Ammon's horn (tissue), 1 donor: ENCODE results near the gene HELLS.
"Not testable (repeated sequence)": the region's sequence is repeated elsewhere in the genome, so short reads cannot be mapped to it uniquely, and the experiment has no call there.

ENCODE experiments used
- DNase-seq: peaks from one replicate; pipeline ENCODE4 v3.0.0-alpha.2; 2016; ENCODE audit warnings: low spot score

The HELLS gene

DNA sequence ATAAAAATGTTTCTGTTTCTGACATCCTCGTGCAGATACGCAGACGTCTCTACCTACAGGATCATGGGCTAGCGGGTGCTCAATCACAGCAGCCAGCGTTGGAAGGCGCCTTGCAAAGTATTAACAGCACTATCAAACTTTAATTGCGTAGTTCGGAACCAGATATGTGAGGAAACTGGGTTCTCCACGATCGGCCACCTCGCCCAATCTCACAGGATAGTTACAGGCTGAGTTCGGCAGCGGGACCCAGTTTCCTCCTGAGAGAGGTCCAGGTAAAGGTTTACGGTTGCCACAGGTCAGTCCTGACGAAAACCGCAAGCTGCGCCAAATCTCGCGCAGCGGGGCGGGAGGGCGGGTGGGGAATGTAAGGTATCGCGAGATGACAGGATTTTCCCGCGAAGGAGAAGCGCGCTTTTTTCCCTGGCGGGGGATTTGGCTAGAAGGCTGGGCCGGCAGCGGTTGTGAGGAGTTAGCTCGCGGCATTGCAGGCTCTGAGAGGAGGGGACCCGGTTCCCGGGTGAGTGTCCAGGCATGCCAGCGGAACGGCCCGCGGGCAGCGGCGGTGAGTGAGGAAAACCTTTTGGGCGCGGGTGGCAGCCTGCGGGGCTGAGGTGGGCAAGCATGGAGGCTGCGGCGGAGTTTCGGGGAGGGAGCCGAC lies at the start of gene HELLS:
Gene HELLS (plus strand): TSS at position 398 of the 658 bp plus-strand sequence. CDS start 134 bp downstream, at position 532.
- DNase-seq, result peak; percentile 60

- no peak for DNase-seq
Observed at GRCh38 chr10:94496010-94496409, 49.6 kb upstream of the HELLS start.

- DNase-seq, result no peak
Observed at GRCh38 chr10:94496646-94497045, 48.9 kb upstream of the HELLS start.

DNA sequence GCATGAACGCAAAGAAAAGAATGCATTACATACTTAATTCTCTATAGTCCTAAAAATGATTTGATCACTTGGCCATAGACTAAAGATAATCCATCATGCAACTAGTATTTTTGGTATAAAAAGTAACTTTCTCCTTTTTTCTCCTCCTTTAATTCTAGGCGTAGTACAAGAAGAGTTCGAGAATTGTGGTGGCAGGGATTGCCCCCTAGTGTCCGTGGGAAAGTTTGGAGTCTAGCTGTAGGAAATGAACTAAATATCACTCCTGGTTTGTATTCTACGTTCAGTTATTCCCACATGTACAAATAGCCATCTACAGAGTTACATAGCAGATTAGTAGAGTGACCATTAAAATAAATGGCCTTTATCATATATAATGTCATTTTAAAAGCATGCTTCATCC lies 45.5 kb upstream of the HELLS start:
- DNase-seq, result no peak

DNA sequence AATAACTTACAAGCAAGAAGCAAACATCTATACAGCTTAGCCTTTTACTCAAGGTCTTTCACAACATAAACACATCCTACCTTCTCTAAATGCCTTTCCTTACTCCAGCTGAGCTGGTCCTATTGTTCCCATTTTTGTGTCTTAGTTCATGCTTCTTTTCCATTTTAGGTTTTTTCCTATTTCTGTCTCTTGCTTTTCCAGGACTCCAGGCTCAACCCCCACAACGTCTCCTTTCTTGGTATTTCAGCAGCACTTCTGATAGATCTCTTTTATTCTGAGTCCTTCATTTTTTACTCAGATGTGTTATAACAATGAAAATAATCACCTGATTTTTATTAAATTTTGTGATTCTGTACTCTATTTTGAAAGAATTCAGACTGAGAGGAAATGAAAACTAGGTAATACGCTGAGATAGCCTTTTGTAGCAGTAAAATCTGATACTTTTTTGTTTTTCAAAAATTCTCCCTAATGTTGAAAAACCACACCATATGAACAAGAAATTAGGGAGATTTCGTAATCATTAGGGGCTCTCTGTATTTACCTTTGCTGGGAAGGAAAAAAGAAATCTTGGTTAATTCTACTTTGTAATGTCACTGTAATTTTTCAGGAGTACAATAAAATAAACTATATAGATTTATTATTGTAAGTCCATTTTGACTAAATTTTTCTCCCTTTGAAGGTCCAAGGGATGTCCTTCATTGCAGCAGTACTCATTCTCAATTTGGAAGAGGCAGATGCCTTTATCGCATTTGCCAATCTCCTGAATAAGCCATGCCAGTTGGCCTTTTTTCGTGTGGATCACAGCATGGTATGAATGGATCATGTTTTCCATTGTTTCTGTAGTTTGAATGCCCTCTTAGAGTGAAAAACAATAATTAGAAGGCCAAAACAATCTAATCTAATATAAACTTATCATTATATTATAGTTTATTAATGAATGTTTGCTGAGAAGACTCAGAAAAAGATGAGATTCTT lies 24.0 kb upstream of the HELLS start:
- peak; percentile 4 for DNase-seq

GRCh38 chr10:94524146-94524545 lies 21.4 kb upstream of the HELLS start:
- no peak for DNase-seq

GRCh38 chr10:94524711-94525110 lies 20.9 kb upstream of the HELLS start:
- DNase-seq, result no peak

GRCh38 chr10:94531550-94531949 lies 14.0 kb upstream of the HELLS start:
- not testable (repeated sequence) for DNase-seq

- DNase-seq, result no peak
Observed at GRCh38 chr10:94533027-94533426, 12.6 kb upstream of the HELLS start.

DNA sequence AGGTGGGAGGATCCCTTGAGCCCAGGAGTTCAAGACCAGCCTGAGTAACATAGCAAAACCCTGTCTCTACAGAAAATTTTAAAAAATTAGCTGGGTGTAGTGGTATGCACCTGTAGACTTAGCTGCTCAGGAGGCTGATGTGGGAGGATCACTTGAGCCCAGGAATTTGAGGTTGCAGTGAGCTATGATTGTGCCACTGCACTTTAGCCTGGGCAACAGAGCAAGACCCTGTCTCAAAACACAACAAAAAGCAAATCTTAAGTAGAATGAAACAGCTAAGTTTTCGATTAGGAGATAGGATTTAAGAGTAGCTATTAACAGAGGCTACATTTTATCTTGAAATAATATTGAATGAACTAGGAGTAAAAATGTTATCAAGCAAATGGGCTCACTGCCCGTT lies 3.3 kb upstream of the HELLS start:
- not testable (repeated sequence) for DNase-seq

DNA sequence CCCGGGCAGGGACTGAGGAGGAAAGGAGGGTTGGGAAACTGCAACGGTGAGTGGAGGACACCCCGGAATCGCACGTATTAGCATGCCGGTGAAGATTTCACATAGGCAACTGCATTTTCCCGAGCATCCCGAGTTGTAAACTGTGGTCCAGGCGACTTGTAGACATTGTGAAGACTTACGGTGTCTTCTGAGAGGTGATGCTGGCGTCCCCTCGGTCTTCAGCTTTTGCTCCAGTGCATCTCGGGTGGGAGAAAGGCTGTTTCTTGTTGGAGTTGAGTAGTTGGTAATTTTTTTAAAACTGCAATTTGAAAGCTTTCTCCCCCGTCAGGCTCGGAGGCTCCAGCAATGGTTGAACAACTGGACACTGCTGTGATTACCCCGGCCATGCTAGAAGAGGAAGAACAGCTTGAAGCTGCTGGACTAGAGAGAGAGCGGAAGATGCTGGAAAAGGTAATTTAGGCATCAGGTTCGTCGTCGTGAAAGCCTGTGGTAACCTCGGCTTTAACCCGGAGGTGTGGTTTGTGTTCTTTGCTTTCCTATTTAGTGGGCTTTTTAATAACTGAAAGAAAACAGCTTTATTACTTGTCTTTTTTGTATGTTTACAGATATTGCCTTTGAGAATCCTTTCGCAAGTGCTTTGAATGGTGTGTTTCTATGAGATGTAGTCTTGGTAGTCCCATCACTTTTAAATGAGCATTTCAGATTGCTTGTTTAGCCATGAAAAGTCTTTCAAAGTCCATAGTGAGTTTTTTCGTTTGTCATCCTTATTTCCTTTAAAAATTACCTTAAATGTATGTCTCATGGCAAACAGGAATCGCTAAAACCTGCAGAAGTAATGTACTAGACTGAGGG lies 687 bp downstream of the HELLS start:
- no peak for DNase-seq

DNA sequence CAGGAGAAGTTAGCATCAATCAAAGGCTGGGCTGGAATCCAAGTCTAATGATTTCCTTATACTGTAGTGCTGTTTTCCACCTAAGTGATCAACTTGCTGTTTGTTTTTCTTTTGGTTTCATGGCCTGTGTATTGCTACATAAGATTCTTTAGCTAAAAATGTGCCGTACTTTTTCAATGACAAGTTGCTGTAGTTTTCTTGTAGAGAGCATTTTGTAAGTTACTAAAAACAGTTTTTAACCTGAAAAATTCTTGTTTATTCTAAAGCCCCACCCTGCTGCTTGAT lies 1.3 kb downstream of the HELLS start:
- DNase-seq, result no peak

GRCh38 chr10:94549221-94549620 lies 3.6 kb downstream of the HELLS start:
- no peak for DNase-seq

- DNase-seq, result not testable (repeated sequence)
Observed at GRCh38 chr10:94567714-94568307, 22.2 kb downstream of the HELLS start.

DNA sequence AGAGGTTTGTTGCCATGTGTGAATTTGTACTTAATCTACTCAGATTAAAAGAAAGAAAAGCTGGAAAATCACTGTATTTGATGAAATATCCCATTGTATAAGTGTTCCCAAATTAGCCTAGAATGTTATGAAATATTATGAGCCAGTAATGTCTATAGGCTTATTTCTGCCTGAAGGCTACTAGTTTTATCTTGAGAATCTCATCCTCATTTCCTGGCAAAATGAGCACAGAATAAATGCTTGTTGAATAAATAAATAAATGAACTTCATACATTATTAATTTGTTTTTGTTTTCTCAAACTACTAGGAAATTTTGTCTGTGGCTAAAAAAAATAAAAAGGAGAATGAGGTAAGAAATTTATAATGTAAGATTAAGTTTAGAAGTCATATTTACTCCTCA lies 25.5 kb downstream of the HELLS start:
- DNase-seq, result no peak

DNA sequence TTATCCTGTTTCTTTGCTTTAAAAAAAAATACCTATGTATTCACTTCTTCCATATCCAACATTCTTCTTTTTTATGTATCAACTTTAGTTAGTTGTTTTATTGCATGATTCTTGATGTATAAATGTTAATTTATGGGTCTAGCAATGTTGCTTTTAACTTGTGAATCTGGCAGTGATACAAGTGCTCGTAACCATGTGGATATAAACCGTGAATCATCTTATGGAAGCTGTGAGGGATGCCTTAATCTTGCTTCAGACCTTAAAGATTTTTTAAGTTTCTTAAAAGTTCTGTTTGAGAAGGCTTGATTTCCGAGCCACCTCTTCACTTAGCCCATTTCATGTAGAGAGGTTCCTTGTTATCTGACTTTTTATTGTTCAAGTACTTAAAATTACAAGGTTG lies 25.9 kb downstream of the HELLS start:
- DNase-seq, result no peak

DNA sequence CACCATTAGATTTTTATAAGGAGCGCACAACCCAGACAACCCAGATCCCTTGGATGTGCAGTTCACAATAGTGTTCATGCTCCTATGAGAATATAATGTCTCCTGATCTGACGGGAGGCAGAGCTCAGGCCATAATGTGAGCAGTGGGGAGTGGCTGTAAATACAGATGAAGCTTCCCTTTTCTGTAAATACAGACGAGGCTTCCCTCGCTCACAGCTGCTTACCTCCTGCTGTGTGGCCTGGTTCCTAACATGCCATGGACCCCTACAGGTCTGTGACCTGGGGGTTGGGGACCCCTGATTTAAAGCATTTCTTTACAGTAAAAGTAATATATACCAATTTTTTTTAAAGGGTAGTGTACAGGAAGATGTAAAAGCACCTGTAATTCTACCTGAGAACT lies 33.2 kb downstream of the HELLS start:
- no peak for DNase-seq

GRCh38 chr10:94583124-94583523 lies 37.5 kb downstream of the HELLS start:
- no peak for DNase-seq

GRCh38 chr10:94591461-94592205 lies 46.0 kb downstream of the HELLS start:
- DNase-seq, result no peak

DNA sequence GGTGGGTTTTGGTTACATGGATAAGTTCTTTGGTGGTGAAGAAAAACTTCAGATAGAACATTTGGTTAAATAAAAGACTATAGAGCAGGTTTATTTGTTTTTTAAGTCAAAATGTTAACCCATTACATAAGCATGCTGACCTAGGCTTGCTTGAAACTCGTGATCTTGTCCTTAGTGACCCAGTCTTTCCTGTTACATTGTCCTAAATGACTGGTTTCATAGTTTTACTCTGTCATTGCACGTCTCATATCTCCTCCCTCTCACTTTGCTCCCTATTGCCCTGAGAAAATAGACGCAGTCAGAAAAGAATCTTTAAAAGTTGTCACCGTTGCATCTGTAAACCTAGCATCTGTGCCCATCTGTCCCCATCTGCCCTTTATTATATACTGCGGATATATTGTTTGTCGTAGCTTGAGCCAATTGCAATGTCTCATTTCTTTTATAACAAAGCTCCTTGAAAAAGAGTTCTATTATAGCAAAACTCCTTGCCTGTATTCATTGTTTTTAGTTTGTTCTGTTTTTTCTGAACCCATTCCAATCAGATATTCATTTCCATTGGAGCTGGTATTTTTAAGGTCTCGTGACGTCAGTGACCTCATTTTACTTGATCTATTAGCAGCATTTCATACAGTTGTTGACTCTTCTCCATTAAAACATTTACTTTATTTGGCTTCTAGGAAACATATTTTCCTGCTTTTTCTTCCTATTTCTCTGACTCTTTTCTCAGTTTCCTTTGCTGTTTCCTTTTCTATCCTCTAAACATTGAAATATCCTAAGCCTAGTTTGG lies 57.3 kb downstream of the HELLS start:
- DNase-seq, result no peak

DNA sequence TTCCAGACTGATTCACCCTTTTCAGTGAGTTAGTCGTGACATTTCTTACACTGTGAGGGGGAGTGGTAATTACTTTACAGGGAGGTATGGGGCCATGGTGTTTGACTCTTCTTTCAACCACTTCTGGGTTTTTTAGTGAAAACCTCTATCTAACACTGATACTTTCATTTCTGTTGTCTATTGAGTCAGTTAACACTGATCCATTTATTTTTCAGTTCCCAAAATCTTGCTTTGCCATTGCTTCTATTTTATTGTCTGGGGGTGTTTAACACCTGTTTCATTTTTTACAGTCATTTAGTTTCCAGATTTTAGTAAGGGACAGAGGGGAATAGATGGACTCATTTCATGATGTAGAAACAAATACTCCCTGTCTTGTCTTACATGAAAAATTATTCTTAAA lies 61.5 kb downstream of the HELLS start:
- no peak for DNase-seq
